Neural progenitor cell (in vitro differentiated cells): ENCODE measurements around the gene CNTN2.

Experiments
- EZH2 ChIP-seq: fragments of 200-600 bp; sonication (generic); IDR thresholded peaks from 2 replicates; pipeline ENCODE4 v1.6.1; 2017; ENCODE audit warnings: antibody characterized with exemption, mild to moderate bottlenecking, moderate library complexity
- EZH2phosphoT487 ChIP-seq: fragments of 200-600 bp; sonication (generic); IDR thresholded peaks from 2 replicates; pipeline ENCODE4 v1.6.1; 2017; ENCODE audit warnings: antibody characterized with exemption
- TF ChIP-seq, protein P1 (sequence below): fragments of 200-600 bp; sonication (generic); IDR thresholded peaks from 2 replicates; pipeline ENCODE4 v1.5.1; 2017; ENCODE audit warnings: antibody characterized with exemption, mild to moderate bottlenecking

DNA sequence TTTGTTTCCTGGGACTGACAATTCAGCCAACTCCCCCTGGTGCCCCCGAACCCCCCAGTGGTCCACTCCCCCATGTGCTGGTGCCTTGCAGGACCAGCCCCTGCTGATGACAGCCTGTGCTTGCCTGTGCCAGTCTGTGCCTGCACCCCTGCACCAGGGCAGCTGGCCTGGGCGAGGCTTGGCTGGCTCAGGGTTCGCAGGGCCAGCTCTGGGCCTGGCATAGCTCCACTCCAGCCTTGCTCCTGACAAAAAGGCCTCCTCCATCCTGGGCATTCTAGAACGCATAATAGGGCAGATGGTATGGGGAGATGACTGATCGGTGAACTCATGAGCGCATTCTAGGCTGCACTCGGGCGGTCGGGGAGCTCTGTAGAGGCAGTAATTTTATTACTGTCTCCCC lies 5.4 kb downstream of the CNTN2 start:
- TF ChIP-seq EZH2 (no peak), EZH2phosphoT487 (no peak)
- TF ChIP-seq, protein P1, sequence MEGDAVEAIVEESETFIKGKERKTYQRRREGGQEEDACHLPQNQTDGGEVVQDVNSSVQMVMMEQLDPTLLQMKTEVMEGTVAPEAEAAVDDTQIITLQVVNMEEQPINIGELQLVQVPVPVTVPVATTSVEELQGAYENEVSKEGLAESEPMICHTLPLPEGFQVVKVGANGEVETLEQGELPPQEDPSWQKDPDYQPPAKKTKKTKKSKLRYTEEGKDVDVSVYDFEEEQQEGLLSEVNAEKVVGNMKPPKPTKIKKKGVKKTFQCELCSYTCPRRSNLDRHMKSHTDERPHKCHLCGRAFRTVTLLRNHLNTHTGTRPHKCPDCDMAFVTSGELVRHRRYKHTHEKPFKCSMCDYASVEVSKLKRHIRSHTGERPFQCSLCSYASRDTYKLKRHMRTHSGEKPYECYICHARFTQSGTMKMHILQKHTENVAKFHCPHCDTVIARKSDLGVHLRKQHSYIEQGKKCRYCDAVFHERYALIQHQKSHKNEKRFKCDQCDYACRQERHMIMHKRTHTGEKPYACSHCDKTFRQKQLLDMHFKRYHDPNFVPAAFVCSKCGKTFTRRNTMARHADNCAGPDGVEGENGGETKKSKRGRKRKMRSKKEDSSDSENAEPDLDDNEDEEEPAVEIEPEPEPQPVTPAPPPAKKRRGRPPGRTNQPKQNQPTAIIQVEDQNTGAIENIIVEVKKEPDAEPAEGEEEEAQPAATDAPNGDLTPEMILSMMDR = no peak
